Muscle layer of duodenum (tissue), 2 donors: ENCODE results near the gene PRXL2B.

Experiments used
- H3K27ac ChIP-seq: one replicate; pipeline ENCODE4 v1.7.0; 2013; ENCODE audit warnings: mild to moderate bottlenecking, low read length
- H3K27me3 ChIP-seq: one replicate; pipeline ENCODE4 v1.7.0; 2013; ENCODE audit warnings: low read depth, mild to moderate bottlenecking, control low read depth, low read length
- H3K36me3 ChIP-seq, 2 donors: one replicate each; pipeline ENCODE4 v1.7.0; 2013; ENCODE audit warnings: low read length in 2 of 2, control low read depth in 1 of 2, mild to moderate bottlenecking in 1 of 2; ENCODE audit not compliant: insufficient read depth in 2 of 2, control insufficient read depth in 1 of 2
- H3K4me1 ChIP-seq, 2 donors: one replicate each; pipeline ENCODE4 v1.7.0; 2013; ENCODE audit warnings: low read length in 2 of 2, mild to moderate bottlenecking in 2 of 2, control low read depth in 1 of 2, moderate library complexity in 1 of 2; ENCODE audit not compliant: insufficient read depth in 2 of 2, control insufficient read depth in 1 of 2
- H3K4me3 ChIP-seq, 2 donors: one replicate each; pipeline ENCODE4 v1.7.0; 2013; ENCODE audit warnings: low read length in 2 of 2, low read depth in 1 of 2, mild to moderate bottlenecking in 1 of 2
- H3K9me3 ChIP-seq, 2 donors: one replicate each; pipeline ENCODE4 v1.7.0; 2013; ENCODE audit warnings: low read length in 2 of 2, control low read depth in 1 of 2, mild to moderate bottlenecking in 1 of 2; ENCODE audit not compliant: control insufficient read depth in 1 of 2
- donor health status: healthy.

The PRXL2B gene

GRCh38 chr1:2597441-2598328 lies 11.1 kb downstream of the PRXL2B start:
- H3K4me3 ChIP-seq, result no peak overlapping the region
- no peaks in the 10 kb centered on the region for H3K27me3 ChIP-seq
- H3K36me3 ChIP-seq, result no peaks in the 10 kb centered on the region
- peaks cover 0 to 6% of the 10 kb centered on the region in 2 donors for H3K4me1 ChIP-seq
- no peak overlapping the region for H3K27ac ChIP-seq
- peaks cover 0 to 17% of the 10 kb centered on the region in 2 donors for H3K9me3 ChIP-seq

- Histone ChIP-seq H3K4me3 (no peak overlapping the region), H3K27me3 (no peaks in the 10 kb centered on the region), H3K36me3 (no peaks in the 10 kb centered on the region), H3K27ac (no peak overlapping the region), H3K9me3 (peaks cover 0 to 17% of the 10 kb centered on the region in 2 donors), H3K4me1 (peaks cover 0 to 6% of the 10 kb centered on the region in 2 donors)
Measured at GRCh38 chr1:2598329-2598931, 11.9 kb downstream of the PRXL2B start.

DNA sequence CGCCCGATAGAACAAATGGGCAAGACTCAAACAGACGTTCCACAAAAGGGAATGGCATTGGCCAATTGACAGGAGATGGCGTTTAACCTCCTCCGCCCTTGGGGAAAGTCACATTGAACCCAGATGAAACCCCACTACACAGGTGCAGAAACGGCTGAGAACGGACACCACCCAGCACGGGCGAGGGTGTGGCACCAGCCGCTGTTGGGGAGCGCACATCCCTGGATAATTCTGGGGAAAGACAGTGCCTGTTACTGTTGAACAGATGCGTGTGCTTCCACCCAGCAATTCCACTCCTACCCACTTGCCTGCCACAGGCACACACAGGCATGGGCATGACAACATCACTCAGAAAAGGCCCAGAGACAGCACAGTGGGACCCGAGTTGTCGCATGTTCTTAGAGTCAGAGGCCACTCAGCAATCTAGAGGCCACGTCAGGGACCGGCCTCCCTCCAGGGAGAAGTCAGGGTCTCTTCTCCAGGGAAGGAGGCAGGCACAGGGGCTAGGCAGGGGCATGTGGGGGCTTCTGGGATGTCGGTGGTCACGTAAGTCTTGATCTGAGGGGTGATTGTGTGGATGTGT lies 15.2 kb downstream of the PRXL2B start:
- Histone ChIP-seq H3K4me3 (no peak overlapping the region), H3K9me3 (peaks cover 0 to 17% of the 10 kb centered on the region in 2 donors), H3K27ac (no peak overlapping the region), H3K36me3 (no peaks in the 10 kb centered on the region), H3K27me3 (no peaks in the 10 kb centered on the region), H3K4me1 (no peaks in the 10 kb centered on the region)

GRCh38 chr1:2602311-2602835 lies 15.8 kb downstream of the PRXL2B start:
- Histone ChIP-seq H3K27me3 (no peaks in the 10 kb centered on the region), H3K9me3 (peaks cover 0 to 17% of the 10 kb centered on the region in 2 donors), H3K36me3 (no peaks in the 10 kb centered on the region), H3K4me3 (no peak overlapping the region), H3K4me1 (no peaks in the 10 kb centered on the region), H3K27ac (no peak overlapping the region)

- H3K27me3 ChIP-seq, result no peaks in the 10 kb centered on the region
- no peak overlapping the region for H3K27ac ChIP-seq
- H3K9me3 ChIP-seq, result peaks cover 0 to 17% of the 10 kb centered on the region in 2 donors
- H3K4me3 ChIP-seq, result no peak overlapping the region
- H3K4me1 ChIP-seq, result no peaks in the 10 kb centered on the region
- H3K36me3 ChIP-seq, result no peaks in the 10 kb centered on the region
Measured at GRCh38 chr1:2602866-2603520, 16.4 kb downstream of the PRXL2B start.

DNA sequence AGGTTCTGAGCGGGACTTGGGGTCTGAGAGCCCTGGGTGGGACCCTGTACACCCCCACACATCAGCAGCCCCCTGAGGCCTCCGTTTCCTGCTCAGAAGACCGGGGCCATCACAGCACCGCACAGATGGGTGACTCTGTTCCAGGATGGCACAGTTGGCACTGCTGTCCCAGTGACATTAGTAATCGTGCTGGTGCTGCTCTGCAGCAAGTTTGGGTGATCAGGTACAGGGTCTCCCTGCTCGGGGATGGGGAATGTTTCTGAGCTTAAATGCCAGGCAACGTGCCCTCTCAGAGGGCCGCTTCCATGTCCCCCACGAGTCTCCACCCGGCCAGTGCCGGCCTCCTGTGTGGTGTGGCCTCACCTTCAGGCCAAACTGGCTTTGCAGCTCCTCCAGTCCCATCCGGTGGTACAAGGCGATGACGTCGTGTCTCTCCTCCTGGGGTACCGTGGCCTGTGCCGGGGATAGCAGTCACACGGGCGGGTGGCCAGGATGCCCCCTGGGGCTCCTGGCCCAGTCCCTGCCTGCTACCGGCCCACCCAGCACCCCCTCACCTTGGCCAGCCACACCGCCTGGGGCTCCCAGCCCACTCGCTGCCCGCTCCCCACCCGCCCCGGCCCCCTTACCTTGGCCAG lies 17.1 kb downstream of the PRXL2B start:
- Histone ChIP-seq H3K4me1 (no peaks in the 10 kb centered on the region), H3K27me3 (no peaks in the 10 kb centered on the region), H3K27ac (no peak overlapping the region), H3K4me3 (no peak overlapping the region), H3K36me3 (no peaks in the 10 kb centered on the region), H3K9me3 (peaks cover 0 to 10% of the 10 kb centered on the region in 2 donors)

DNA sequence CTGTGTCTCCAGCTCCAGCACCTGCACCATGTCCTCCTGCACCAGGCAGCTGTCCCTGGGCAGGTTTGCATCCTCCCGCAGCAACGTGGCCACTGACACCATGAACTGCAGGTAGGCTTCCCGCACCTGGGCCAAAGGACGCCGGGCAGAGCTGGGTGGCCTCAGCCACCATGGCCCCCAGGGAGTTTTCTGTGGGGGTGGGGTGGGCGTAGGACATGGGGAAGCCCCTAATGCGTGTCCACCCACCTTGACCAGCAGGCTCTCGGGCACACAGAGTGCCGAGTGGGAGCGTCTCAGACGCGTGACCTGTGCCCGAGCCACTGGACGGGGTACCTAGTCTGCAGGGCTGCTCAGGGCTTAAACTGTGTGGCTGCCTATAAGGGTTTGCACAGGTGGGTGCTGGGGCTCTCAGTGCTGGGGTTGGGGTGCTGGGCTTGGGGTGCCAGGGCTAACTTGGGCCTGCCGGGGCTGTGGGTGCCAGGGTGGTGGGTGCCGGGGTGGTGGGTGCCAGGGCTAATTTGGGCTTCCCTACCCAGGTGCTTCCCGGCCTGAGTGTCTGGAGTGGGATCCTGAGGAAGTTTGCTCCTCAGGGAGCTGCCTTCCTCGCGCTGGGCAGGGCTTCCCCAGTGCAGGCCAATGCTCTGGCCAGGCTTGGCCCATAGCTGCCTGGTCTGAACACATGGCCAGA lies 17.7 kb downstream of the PRXL2B start:
- H3K27ac ChIP-seq, result no peak overlapping the region
- H3K9me3 ChIP-seq, result peaks cover 0 to 5% of the 10 kb centered on the region in 2 donors
- no peaks in the 10 kb centered on the region for H3K36me3 ChIP-seq
- no peaks in the 10 kb centered on the region for H3K27me3 ChIP-seq
- no peak overlapping the region for H3K4me3 ChIP-seq
- H3K4me1 ChIP-seq, result no peaks in the 10 kb centered on the region

- Histone ChIP-seq H3K27me3 (no peaks in the 10 kb centered on the region), H3K27ac (no peak overlapping the region), H3K36me3 (no peaks in the 10 kb centered on the region)
Measured at GRCh38 chr1:2604844-2605508, 18.4 kb downstream of the PRXL2B start.

DNA sequence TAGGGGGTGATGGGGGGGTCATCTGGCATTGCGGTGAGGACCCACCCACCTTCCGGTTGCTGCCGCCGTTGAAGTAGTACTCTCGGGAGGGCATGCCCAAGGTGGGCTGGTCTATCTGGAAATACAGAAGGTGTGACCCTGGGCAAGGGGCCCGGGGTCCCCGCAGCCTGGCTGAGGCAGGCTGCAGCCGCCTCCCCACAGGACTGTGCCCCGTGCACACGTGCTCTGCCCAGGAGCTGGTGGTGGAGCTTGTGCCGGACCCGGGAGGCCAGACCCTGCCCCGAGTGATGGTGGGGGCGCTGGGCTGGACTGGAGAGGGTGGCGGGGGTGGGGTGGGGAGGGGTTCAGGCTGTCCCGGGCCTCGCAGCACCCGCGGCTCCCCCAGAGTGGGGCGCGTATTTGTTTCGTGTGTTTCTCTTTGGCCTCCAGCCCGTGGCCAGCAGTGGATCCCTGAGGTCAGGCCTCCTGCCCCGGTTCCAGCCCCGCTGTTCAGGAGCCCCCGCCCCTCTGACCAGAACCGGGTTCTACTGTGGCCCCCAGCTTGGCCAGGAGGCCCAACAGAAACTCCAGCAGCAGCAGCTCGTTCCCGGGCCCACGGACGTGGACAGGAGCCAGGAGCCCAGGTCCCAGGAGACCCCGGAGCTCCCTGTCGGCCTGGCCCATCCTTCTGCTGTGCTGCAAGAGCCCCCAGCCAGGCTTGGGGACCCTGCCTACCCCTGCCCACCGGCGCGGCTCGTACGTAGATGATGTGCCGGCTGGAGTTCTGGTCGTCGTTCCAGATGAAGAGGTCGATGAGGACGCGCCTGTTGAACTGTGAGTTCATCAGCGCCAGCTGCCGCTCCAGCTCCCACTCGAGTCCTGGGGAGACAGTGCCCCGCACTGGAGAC lies 19.2 kb downstream of the PRXL2B start:
- Histone ChIP-seq H3K4me1 (no peaks in the 10 kb centered on the region), H3K27me3 (no peaks in the 10 kb centered on the region), H3K36me3 (no peaks in the 10 kb centered on the region)

More at GRCh38 chr1:2604844-2605508, 18.4 kb downstream of the PRXL2B start:
- Histone ChIP-seq H3K9me3 (peaks cover 0 to 5% of the 10 kb centered on the region in 2 donors), H3K4me3 (no peak overlapping the region), H3K4me1 (no peaks in the 10 kb centered on the region)

More for the DNA sequence above, 19.2 kb downstream of the PRXL2B start:
- no peak overlapping the region for H3K27ac ChIP-seq
- no peaks in the 10 kb centered on the region for H3K9me3 ChIP-seq
- H3K4me3 ChIP-seq, result no peak overlapping the region
